HFF-Myc (cell line): ENCODE results near the gene KIF13A.

Experiments
- DNase-seq: peaks from one replicate; pipeline ENCODE4 v3.0.0-alpha.2; 2011; ENCODE audit warnings: low read depth; ENCODE audit errors: extremely low read depth
- H3K4me3 ChIP-seq: replicated peaks from 2 replicates; pipeline ENCODE4 v1.5.1; 2011; ENCODE audit warnings: low read depth, mild to moderate bottlenecking, control low read depth, low read length
- TF ChIP-seq, protein P1 (sequence below): IDR thresholded peaks from 2 replicates; pipeline ENCODE4 v1.5.1; 2012; ENCODE audit warnings: mild to moderate bottlenecking, low read depth, low read length, control low read depth; ENCODE audit errors: missing control alignments

KIF13A gene

DNA sequence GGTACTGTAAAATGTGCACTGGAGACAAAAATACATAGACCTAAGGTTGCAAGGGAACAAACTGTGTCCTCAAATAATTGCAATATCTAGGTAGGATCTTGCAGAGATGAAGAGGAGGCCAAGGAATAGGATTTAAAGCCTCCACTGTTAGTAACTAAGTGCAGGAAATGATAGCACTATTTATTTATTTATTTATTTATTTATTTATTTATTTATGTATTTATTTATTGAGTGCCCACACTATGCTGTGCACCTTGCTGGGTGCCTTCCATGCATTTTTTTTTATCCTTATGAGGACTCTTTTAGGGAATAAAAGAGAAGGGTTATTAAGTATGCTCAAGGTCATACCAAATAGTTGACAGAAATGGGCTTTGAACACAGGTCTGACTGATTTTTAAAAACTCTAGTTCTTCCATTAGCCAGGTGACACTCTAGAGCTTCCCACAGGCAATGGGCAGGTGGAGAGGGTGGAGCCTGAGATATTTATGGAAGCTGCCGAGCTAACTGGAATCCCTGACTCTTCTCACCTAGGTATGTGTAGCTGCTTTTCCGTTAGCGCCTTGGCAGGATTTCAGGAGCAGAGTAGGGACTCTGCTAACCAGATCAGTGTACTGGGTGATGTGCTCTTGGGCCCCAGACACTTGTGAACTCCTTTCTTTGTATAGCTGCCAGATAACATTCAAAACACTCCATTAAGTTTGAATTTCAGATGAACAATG, 268.0 kb downstream of the KIF13A start:
- TF ChIP-seq, protein P1, sequence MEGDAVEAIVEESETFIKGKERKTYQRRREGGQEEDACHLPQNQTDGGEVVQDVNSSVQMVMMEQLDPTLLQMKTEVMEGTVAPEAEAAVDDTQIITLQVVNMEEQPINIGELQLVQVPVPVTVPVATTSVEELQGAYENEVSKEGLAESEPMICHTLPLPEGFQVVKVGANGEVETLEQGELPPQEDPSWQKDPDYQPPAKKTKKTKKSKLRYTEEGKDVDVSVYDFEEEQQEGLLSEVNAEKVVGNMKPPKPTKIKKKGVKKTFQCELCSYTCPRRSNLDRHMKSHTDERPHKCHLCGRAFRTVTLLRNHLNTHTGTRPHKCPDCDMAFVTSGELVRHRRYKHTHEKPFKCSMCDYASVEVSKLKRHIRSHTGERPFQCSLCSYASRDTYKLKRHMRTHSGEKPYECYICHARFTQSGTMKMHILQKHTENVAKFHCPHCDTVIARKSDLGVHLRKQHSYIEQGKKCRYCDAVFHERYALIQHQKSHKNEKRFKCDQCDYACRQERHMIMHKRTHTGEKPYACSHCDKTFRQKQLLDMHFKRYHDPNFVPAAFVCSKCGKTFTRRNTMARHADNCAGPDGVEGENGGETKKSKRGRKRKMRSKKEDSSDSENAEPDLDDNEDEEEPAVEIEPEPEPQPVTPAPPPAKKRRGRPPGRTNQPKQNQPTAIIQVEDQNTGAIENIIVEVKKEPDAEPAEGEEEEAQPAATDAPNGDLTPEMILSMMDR = no peak
- DNase-seq = no peak
- no peak overlapping the region for H3K4me3 ChIP-seq

DNA sequence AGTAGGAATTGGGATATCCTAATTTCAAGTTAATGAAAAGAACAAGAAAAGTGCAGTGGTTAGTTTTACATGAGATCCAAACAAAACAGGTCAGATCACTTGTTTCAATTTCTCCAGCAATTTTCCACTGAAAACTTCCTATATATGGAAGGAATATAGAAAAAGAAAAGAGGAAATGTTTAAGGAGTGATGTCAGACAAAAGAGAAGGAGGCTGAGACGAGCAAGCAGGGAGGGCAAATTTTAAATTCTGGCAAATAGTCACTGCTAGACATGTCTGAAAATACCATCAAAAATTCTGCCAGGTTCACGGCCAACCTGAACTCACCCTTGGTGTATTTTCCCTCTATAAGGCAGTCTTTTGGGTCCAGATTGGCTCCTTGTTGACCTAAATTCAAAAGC, 271.2 kb downstream of the KIF13A start:
- no peak overlapping the region for H3K4me3 ChIP-seq
- DNase-seq = no peak
- TF ChIP-seq, protein P1 = no peak

DNA sequence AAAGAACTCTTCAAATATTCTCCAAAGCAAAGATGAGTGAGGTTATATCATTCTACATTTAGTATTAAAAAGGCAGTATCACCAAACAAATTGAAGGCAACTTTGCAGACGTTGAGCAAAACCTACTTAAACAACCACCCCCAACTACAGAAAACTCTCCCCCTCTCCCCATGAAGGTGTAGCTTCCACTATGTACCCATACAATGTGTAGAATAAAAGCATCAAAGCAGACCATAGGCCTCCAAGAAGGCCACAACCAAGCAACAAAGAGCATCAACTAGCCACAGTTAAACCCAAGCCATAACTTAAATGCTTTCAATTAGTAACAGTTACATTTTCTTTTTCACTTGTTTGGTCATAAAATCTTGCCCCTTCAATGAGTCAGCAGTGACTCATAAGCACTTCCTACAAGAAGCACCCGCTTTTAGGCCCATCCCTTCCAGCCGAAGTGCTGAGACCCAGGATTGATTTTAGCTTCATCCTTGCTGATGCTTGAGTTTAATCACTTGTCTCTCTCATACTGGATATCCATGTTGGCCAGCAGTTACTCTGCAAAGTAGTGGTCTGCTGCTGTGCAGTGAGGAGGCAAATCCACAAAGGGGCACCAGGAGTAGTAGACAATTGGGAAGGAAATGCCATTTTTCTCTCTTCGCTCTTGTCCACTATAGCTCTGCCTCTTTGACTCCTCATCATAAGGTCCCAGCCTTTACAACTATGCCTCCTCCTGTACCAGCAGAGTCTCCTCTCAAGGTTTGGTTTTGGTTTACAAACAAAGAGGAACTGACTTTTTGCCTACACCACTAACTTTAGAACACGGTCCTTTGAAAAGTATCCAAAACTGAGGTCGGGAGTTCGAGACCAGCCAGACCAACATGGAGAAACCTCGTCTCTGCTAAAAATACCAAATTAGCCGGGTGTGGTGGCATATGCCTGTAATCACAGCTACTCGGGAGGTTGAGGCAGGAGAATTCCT, 272.3 kb downstream of the KIF13A start:
- no peak overlapping the region for H3K4me3 ChIP-seq
- TF ChIP-seq, protein P1 = no peak
- peak; percentile 89 for DNase-seq

DNA sequence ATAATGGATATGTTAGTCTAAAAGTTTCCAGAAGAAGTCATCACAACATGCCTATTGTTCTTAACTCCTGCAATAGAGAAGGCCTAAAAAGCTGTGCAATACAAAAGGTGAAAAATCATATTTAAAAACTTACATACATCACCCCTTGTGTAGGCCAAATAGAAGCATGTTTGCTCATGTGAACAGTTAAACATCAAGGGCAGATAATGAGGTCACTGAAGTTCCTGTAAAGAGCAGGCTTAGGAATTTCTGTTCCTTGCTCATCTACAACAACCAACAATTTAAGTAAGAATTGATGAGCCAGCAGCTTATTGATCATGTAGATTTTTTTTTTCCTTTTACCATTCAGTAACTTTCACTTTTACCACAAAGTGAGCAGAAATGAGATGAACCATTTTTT, 273.3 kb downstream of the KIF13A start:
- no peak for DNase-seq
- no peak overlapping the region for H3K4me3 ChIP-seq
- TF ChIP-seq, protein P1 = no peak

DNA sequence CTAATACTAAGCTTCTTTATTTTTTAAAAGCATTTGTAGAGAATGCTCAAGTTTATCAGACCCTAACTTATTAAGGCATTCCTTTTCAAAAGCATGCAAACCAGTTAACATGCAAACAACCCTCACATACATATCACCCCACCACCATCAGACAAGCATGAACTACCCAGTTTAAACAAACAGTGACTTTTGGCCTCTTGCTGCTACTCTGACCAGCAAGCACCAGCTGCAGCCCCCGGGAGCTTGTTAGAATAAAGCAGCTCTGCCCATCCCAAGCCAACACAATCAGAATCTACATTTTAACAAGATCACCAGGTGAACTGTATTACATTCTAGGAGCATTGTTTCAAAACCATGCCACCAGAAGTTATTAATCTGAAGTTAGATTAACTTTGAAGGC, 274.9 kb downstream of the KIF13A start:
- H3K4me3 ChIP-seq = no peak overlapping the region
- DNase-seq = no peak
- TF ChIP-seq, protein P1 = no peak

DNA sequence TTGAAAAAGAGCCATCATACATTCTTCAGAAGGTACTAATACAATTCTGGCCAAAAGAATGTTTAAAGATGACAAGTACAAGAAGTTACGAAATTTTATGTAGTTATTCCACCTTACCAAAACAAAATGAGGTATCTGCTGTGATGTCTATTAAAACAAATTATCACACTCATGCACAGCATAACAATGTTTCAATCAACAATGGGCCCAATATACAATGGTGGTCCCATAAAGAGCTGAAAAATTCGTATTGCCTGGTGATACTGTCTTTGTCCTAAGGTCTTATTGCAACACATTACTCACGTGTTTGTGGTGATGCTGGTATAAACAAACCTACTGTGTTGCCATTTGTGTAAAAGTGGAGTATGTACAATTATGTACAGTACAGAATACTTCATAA, 277.1 kb downstream of the KIF13A start:
- TF ChIP-seq, protein P1 = no peak
- H3K4me3 ChIP-seq = no peak overlapping the region
- no peak for DNase-seq
